ENCODE results near the gene ATP5F1E. TPM values are rescaled to one million over a fixed set of nuclear protein-coding genes. Genes with fewer than 3 reads are reported as not detected.

The ATP5F1E gene
- total and polyA plus RNA-seq, 3 experiments from 2014 or later: 95.0 to 102 (median 98.1) TPM

- Mint-ChIP-seq H3K36me3 (peaks cover 0 to 15% (median 7%) of the 10 kb centered on the region in 3 donors), H3K27me3 (no peaks in the 10 kb centered on the region), H3K4me3 (no peak overlapping the region), H3K27ac (no peak overlapping the region), H3K9me3 (no peaks in the 10 kb centered on the region), H3K4me1 (peaks cover 36 to 38% (median 38%) of the 10 kb centered on the region in 3 donors)
- ChIA-PET POLR2A (no interaction called here), CTCF (interaction anchor here (1.5 kb wide), 1 partner anchor 8 kb away, joined by 3 read pairs; no protein-coding TSS in a partner anchor)
- Histone ChIP-seq H3K4me3 (ENCODE audit: low read length) (no peak overlapping the region), H3K4me1 (ENCODE audit: insufficient read depth, low read length) (peaks cover 28% of the 10 kb centered on the region), H3K36me3 (ENCODE audit: insufficient read depth, low read length) (no peaks in the 10 kb centered on the region), H3K27me3 (ENCODE audit: insufficient read depth, low read length, poor library complexity, severe bottlenecking) (no peaks in the 10 kb centered on the region), H3K27ac (ENCODE audit: low read depth, low read length) (no peak overlapping the region), H3K9me3 (ENCODE audit: low read length) (no peaks in the 10 kb centered on the region)
- DNase-seq: no peak
Observed at GRCh38 chr20:59017493-59018231, 14.5 kb downstream of the ATP5F1E start.

DNA sequence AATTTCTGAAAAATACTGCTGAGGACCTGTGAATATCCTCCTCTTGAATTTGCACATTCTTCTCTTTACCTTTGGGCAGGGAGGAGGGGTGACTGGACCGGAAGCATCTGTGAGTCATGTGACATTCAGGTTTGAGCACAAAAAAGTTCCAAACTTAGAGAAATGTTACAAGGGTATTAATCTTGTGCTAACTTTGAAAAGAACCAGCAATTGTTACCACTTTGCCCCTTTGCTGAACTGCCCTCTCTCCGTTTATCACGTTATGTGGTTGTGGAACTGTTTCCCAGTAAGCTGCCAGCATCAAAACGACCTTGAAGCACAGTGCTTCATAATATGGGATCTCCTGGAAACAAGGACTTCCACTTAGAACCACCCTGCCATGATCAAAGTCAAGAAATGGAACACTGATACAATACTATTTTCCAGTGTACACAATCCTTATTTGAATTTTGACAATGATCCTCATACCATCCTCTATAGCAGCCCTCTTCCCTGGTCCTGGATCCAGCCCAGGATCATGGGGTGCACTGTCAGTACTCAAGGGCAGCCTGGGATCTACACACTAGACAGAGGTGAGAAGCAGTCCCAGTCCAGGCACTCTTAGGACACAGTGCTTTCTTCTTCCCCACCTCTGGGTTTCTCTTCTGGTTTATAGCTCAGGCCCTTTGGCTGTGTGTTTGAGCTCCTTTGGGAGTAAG, 15.2 kb downstream of the ATP5F1E start:
- no peaks in the 10 kb centered on the region for H3K27me3 Mint-ChIP-seq
- H3K27ac Mint-ChIP-seq: peak overlapping the region in 4 of 8 donors; percentile 17 to 61 (median 42)
- Histone ChIP-seq H3K4me1 (ENCODE audit: insufficient read depth, low read length) (peaks cover 28% of the 10 kb centered on the region), H3K36me3 (ENCODE audit: insufficient read depth, low read length) (no peaks in the 10 kb centered on the region), H3K4me3 (ENCODE audit: low read length) (no peak overlapping the region), H3K27me3 (ENCODE audit: insufficient read depth, low read length, poor library complexity, severe bottlenecking) (no peaks in the 10 kb centered on the region), H3K27ac (ENCODE audit: low read depth, low read length) (no peak overlapping the region), H3K9me3 (ENCODE audit: low read length) (no peaks in the 10 kb centered on the region)
- peak overlapping the region in 2 of 7 donors; percentile 8 to 17 for H3K4me3 Mint-ChIP-seq
- H3K9me3 Mint-ChIP-seq: no peaks in the 10 kb centered on the region
- H3K36me3 Mint-ChIP-seq: peaks cover 0 to 10% (median 5%) of the 10 kb centered on the region in 3 donors
- POLR2A ChIA-PET: no interaction called here
- DNase-seq: no peak
- CTCF ChIA-PET: no interaction called here
- H3K4me1 Mint-ChIP-seq: peaks cover 38 to 44% (median 39%) of the 10 kb centered on the region in 3 donors

DNA sequence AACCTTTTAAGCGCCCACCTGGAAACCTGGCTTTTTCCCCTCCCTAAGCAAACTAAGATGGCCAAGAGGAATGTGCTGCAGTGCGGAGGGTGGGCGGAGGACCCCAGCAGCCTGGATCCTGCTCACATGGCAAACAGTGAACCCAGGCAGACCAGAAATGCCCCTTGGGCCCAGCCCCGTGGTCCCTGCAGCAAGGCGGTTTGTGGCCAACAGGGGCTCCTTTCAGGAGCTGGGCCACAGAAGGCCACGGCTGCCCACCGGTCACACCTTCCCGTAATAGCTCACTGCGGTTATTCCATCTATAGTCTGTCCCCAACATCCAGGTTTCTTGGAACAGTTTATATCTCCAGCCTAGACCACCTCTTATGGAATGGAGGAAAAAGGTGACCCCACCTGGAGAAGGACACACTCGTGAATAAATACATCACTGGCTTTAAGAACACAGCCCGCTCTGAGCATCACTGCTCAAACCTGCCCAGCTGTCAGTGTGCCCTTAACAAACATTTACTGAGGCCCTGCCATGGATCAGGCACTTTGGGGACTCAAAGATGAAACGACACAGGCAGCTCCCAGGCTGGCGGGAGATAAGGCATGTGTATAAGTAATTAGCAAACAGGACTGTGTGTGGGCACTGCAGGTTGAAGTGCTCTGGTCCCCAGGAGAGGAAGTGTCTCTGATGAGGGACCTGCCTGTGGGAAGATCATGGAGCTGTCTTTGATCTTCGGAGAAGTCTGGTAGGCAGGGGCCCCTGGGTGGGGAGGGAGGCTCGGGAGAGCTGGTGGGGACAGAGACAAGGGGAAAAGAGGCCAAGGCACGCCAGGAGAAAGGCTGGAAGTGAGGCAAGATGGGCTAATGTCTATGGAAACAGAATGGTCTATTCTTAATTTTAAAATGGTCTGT, 16.1 kb downstream of the ATP5F1E start:
- peaks cover 30% of the 10 kb centered on the region for H3K4me1 ChIP-seq (ENCODE audit: insufficient read depth, low read length)
- Mint-ChIP-seq H3K4me1 (peaks cover 42 to 51% (median 46%) of the 10 kb centered on the region in 3 donors), H3K4me3 (no peak overlapping the region), H3K27ac (peak overlapping the region in 1 of 8 donors; percentile 68), H3K27me3 (no peaks in the 10 kb centered on the region), H3K36me3 (peaks cover 0 to 5% (median 5%) of the 10 kb centered on the region in 3 donors), H3K9me3 (no peaks in the 10 kb centered on the region)
- ChIA-PET POLR2A (no interaction called here), CTCF (no interaction called here)
- no peak for DNase-seq
- no peaks in the 10 kb centered on the region for H3K27me3 ChIP-seq (ENCODE audit: insufficient read depth, low read length, poor library complexity, severe bottlenecking)
- H3K27ac ChIP-seq (ENCODE audit: low read depth, low read length): no peak overlapping the region
- no peaks in the 10 kb centered on the region for H3K36me3 ChIP-seq (ENCODE audit: insufficient read depth, low read length)
- no peak overlapping the region for H3K4me3 ChIP-seq (ENCODE audit: low read length)
- no peaks in the 10 kb centered on the region for H3K9me3 ChIP-seq (ENCODE audit: low read length)

GRCh38 chr20:59015411-59015810, 16.7 kb downstream of the ATP5F1E start:
- Histone ChIP-seq H3K9me3 (ENCODE audit: low read length) (no peaks in the 10 kb centered on the region), H3K27ac (ENCODE audit: low read depth, low read length) (no peak overlapping the region), H3K36me3 (ENCODE audit: insufficient read depth, low read length) (no peaks in the 10 kb centered on the region), H3K4me1 (ENCODE audit: insufficient read depth, low read length) (peaks cover 34% of the 10 kb centered on the region), H3K27me3 (ENCODE audit: insufficient read depth, low read length, poor library complexity, severe bottlenecking) (no peaks in the 10 kb centered on the region), H3K4me3 (ENCODE audit: low read length) (no peak overlapping the region)
- Mint-ChIP-seq H3K27ac (no peak overlapping the region), H3K4me1 (peaks cover 42 to 51% (median 46%) of the 10 kb centered on the region in 3 donors), H3K4me3 (no peak overlapping the region), H3K36me3 (peaks cover 0 to 5% (median 2%) of the 10 kb centered on the region in 3 donors), H3K27me3 (no peaks in the 10 kb centered on the region), H3K9me3 (no peaks in the 10 kb centered on the region)
- DNase-seq: no peak
- CTCF ChIA-PET: no interaction called here
- POLR2A ChIA-PET: no interaction called here

GRCh38 chr20:59014680-59015389, 17.3 kb downstream of the ATP5F1E start:
- Mint-ChIP-seq H3K9me3 (no peaks in the 10 kb centered on the region), H3K27me3 (no peaks in the 10 kb centered on the region), H3K27ac (peak overlapping the region in 1 of 8 donors; percentile 8), H3K4me1 (peaks cover 42 to 51% (median 46%) of the 10 kb centered on the region in 3 donors), H3K36me3 (peaks cover 0 to 5% (median 2%) of the 10 kb centered on the region in 3 donors), H3K4me3 (no peak overlapping the region)
- Histone ChIP-seq H3K27ac (ENCODE audit: low read depth, low read length) (no peak overlapping the region), H3K4me3 (ENCODE audit: low read length) (no peak overlapping the region), H3K27me3 (ENCODE audit: insufficient read depth, low read length, poor library complexity, severe bottlenecking) (no peaks in the 10 kb centered on the region), H3K36me3 (ENCODE audit: insufficient read depth, low read length) (no peaks in the 10 kb centered on the region), H3K9me3 (ENCODE audit: low read length) (no peaks in the 10 kb centered on the region), H3K4me1 (ENCODE audit: insufficient read depth, low read length) (peaks cover 34% of the 10 kb centered on the region)
- DNase-seq: no peak
- ChIA-PET POLR2A (no interaction called here), CTCF (no interaction called here)

DNA sequence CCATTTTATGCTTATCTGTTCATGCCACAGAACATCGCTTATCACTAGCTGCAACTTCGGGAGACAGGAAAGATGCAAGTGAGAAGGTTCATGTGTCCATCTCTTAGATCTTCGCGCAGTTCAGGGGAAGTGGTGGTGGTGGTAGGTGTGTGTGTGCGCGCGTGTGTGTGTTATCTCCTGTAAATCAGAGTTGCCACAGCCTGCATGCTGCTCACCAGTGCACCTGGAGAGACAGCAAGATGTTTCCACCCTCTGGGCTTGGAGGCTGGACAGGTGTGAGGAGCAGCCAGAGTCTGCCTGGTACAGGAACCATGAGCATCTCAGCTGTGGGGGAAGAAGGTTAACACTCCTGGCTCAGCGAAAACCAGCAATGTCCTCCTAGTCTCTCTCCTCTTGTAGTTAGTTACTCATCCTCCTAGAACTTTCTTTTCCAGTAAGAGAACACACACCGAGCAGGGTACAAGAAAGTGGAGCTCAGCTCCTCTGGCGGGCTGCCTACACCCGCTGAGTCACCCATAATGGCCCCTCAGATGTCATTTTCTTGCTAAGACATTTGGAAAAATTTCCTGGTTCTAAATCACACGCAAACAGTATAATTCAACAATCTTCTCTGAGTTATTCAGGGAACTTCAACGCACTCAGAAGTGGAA, 18.1 kb downstream of the ATP5F1E start:
- Histone ChIP-seq H3K36me3 (ENCODE audit: insufficient read depth, low read length) (no peaks in the 10 kb centered on the region), H3K27me3 (ENCODE audit: insufficient read depth, low read length, poor library complexity, severe bottlenecking) (no peaks in the 10 kb centered on the region), H3K4me1 (ENCODE audit: insufficient read depth, low read length) (peaks cover 34% of the 10 kb centered on the region), H3K9me3 (ENCODE audit: low read length) (no peaks in the 10 kb centered on the region), H3K4me3 (ENCODE audit: low read length) (no peak overlapping the region), H3K27ac (ENCODE audit: low read depth, low read length) (no peak overlapping the region)
- Mint-ChIP-seq H3K4me3 (peak overlapping the region in 5 of 7 donors; percentile 11 to 47 (median 38)), H3K36me3 (peaks cover 0 to 4% (median 1%) of the 10 kb centered on the region in 3 donors), H3K9me3 (no peaks in the 10 kb centered on the region), H3K27ac (peak overlapping the region in 7 of 8 donors; percentile 8 to 78 (median 35)), H3K4me1 (peaks cover 42 to 51% (median 46%) of the 10 kb centered on the region in 3 donors), H3K27me3 (no peaks in the 10 kb centered on the region)
- DNase-seq: peak in 2 of 5 donors; percentile 21 to 52
- CTCF ChIA-PET: no interaction called here
- POLR2A ChIA-PET: no interaction called here
